T-helper 2 cell treated with Interferon-gamma antibody and Interleukin-4, amounts not matched to agents 5 μg/mL and 100 μg/mL, for 36 hours (primary cell): ENCODE data around the gene FHL3.
A peak's percentile ranks its signal among the peaks of the same experiment; 100 is the strongest.

Experiments
- DNase-seq: peaks from one replicate; pipeline ENCODE4 v3.0.0; 2021; ENCODE audit warnings: low spot score
- H3K27ac Mint-ChIP-seq: one replicate; pipeline ENCODE4 v1.8.0; 2021; ENCODE audit warnings: mild to moderate bottlenecking, mixed read lengths
- H3K27me3 Mint-ChIP-seq: one replicate; pipeline ENCODE4 v1.8.0; 2021; ENCODE audit warnings: low read depth, mixed read lengths
- H3K36me3 Mint-ChIP-seq: one replicate; pipeline ENCODE4 v1.8.0; 2021; ENCODE audit warnings: low read depth, mixed read lengths
- H3K4me1 Mint-ChIP-seq: one replicate; pipeline ENCODE4 v1.8.0; 2021; ENCODE audit warnings: low read depth, mixed read lengths
- H3K4me3 Mint-ChIP-seq: one replicate; pipeline ENCODE4 v1.8.0; 2022; ENCODE audit warnings: mild to moderate bottlenecking, moderate library complexity, mixed read lengths
- H3K9me3 Mint-ChIP-seq: one replicate; pipeline ENCODE4 v1.8.0; 2021; ENCODE audit warnings: mixed read lengths

FHL3 gene

GRCh38 chr1:38005195-38006007 lies at the start of gene FHL3:
Gene FHL3, minus strand, starts transcription at chr1:38005514. Its CDS starts 6,102 bp downstream, at chr1:37999412.
- H3K4me3 Mint-ChIP-seq = peak within 1 kb of the TSS; percentile 86
- peaks cover 44% of the 10 kb centered on the region for H3K4me1 Mint-ChIP-seq
- peak within 1 kb of the TSS; percentile 81 for H3K27ac Mint-ChIP-seq
- peak; percentile 66 for DNase-seq
- H3K36me3 Mint-ChIP-seq = no peaks in the 10 kb centered on the region
- H3K27me3 Mint-ChIP-seq = no peaks in the 10 kb centered on the region
- no peaks in the 10 kb centered on the region for H3K9me3 Mint-ChIP-seq

- H3K36me3 Mint-ChIP-seq = no peaks in the 10 kb centered on the region
- peaks cover 7% of the 10 kb centered on the region for H3K4me1 Mint-ChIP-seq
- H3K4me3 Mint-ChIP-seq = no peak overlapping the region
- no peak overlapping the region for H3K27ac Mint-ChIP-seq
- peaks cover 6% of the 10 kb centered on the region for H3K27me3 Mint-ChIP-seq
- no peaks in the 10 kb centered on the region for H3K9me3 Mint-ChIP-seq
- DNase-seq = no peak
Observed at GRCh38 chr1:38053416-38054091, 48.2 kb upstream of the FHL3 start.

DNA sequence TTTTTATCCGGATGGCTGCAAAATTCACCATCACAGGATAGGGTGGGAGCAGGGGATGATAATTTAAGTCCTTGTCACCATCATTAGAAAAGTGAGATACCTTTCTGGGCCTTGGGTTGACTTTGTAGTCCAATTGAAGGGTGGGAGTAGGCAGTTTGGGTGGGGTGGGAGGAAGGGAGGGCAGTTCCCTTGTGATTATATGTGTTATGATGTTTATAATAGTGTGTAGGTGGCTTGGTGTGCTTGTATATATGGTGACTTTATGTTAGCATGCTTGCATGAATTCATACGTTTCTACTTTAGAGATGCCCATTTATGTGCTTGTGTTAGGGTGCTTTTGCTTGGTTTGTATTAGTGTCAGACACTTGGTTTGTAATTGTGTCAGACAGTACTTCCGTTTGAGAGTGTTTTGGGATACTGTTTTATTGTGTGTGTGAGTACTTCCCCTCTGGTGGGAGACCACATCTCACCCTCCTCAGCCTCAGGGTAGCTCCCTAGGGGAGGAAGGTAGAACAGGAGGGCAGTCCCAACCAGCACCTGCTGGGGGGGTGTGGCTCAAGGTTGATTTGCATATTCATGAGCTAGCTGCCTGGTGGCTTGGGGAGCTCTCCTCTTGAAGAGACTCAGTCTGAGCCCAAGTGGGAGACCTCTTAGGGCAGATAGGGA lies 47.6 kb upstream of the FHL3 start:
- no peak overlapping the region for H3K27ac Mint-ChIP-seq
- H3K4me3 Mint-ChIP-seq = no peak overlapping the region
- peaks cover 13% of the 10 kb centered on the region for H3K27me3 Mint-ChIP-seq
- no peaks in the 10 kb centered on the region for H3K9me3 Mint-ChIP-seq
- H3K36me3 Mint-ChIP-seq = no peaks in the 10 kb centered on the region
- peaks cover 3% of the 10 kb centered on the region for H3K4me1 Mint-ChIP-seq
- no peak for DNase-seq

GRCh38 chr1:38051079-38051543 lies 45.8 kb upstream of the FHL3 start:
- Mint-ChIP-seq H3K36me3 (no peaks in the 10 kb centered on the region), H3K9me3 (no peaks in the 10 kb centered on the region), H3K4me3 (no peak overlapping the region), H3K4me1 (peaks cover 3% of the 10 kb centered on the region), H3K27me3 (peaks cover 19% of the 10 kb centered on the region), H3K27ac (no peak overlapping the region)
- DNase-seq = no peak

DNA sequence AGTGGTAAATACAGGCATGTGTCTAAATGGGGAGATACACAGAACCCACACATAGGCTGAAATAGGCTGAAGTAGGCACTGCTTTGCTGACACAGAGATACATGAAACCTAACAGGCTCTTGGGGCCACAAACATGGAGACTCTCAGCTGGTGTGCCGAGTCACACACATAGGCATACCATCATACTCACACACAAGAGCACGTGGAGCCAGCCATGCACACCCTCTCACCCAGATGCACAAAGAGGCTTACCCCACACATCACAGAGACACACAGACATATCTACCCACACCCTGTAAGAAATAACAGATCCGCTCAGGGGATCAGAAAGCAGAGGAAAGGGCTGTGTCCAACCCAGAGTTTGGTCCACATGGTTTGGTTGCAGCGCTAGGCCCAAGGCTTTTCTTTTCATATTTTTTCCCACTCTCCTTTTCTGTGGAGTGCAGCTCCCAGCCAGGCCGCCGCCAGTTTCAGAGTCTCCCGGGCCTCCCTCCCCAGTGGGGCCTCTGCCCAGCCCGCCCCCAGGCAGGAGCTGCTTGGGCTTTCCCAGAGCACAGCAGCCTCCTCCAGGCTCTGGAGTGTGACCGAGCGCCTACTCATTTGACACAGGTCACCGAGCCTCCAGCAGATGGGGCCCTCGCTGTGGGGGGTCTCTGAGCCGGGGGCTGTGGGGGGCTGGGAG lies 45.2 kb upstream of the FHL3 start:
- H3K27ac Mint-ChIP-seq = no peak overlapping the region
- no peaks in the 10 kb centered on the region for H3K9me3 Mint-ChIP-seq
- H3K4me1 Mint-ChIP-seq = peaks cover 3% of the 10 kb centered on the region
- no peak for DNase-seq
- H3K36me3 Mint-ChIP-seq = no peaks in the 10 kb centered on the region
- H3K27me3 Mint-ChIP-seq = peaks cover 21% of the 10 kb centered on the region
- H3K4me3 Mint-ChIP-seq = no peak overlapping the region

DNA sequence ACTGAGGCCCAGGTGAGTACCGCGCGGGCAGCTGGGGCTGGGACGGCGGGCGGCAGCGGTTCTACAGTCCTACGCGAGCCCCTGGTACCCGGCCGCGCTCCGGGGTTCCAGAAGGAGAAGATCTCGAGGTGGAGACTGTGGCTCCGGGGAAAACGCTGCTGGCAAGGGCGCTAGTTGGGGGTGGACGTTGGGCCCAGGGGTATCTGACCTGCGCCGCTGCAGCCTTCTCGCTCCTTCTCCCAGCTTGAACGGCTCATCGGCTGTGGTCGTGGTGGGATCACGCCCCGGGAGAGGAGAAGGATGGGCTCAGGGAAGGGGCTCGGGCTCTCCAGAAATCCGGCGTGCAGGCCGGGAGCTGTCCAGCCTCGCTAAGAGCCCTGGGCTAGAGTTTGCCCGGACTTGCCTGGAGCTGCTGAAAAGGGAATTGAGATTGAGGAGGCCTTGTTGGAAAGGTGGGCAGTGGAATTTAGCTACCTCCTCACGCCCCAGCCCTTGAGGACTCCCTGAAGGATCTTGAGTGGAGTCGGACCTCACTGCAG lies 42.4 kb upstream of the FHL3 start:
- DNase-seq = no peak

GRCh38 chr1:38046884-38047602 lies 41.7 kb upstream of the FHL3 start:
- Mint-ChIP-seq H3K9me3 (no peaks in the 10 kb centered on the region), H3K4me3 (peak overlapping the region; percentile 67), H3K36me3 (no peaks in the 10 kb centered on the region), H3K27me3 (peaks cover 44% of the 10 kb centered on the region), H3K27ac (peak overlapping the region; percentile 36), H3K4me1 (peaks cover 4% of the 10 kb centered on the region)
- DNase-seq = peak; percentile 68

More for the DNA sequence above, 42.4 kb upstream of the FHL3 start:
- H3K27me3 Mint-ChIP-seq = peaks cover 39% of the 10 kb centered on the region
- H3K27ac Mint-ChIP-seq = peak overlapping the region; percentile 36
- peak overlapping the region; percentile 67 for H3K4me3 Mint-ChIP-seq
- H3K9me3 Mint-ChIP-seq = no peaks in the 10 kb centered on the region
- H3K4me1 Mint-ChIP-seq = peaks cover 7% of the 10 kb centered on the region
- H3K36me3 Mint-ChIP-seq = no peaks in the 10 kb centered on the region

GRCh38 chr1:38046333-38046883 lies 41.1 kb upstream of the FHL3 start, which contains the start of gene POU3F1:
Gene POU3F1, minus strand, starts transcription at chr1:38046793. Its CDS starts 50 bp downstream, at chr1:38046743.
- Mint-ChIP-seq H3K36me3 (no peaks in the 10 kb centered on the region), H3K27me3 (peaks cover 49% of the 10 kb centered on the region), H3K9me3 (no peaks in the 10 kb centered on the region), H3K27ac (peak within 1 kb of the TSS; percentile 36), H3K4me1 (peaks cover 4% of the 10 kb centered on the region), H3K4me3 (peak within 1 kb of the TSS; percentile 67)
- no peak for DNase-seq

DNA sequence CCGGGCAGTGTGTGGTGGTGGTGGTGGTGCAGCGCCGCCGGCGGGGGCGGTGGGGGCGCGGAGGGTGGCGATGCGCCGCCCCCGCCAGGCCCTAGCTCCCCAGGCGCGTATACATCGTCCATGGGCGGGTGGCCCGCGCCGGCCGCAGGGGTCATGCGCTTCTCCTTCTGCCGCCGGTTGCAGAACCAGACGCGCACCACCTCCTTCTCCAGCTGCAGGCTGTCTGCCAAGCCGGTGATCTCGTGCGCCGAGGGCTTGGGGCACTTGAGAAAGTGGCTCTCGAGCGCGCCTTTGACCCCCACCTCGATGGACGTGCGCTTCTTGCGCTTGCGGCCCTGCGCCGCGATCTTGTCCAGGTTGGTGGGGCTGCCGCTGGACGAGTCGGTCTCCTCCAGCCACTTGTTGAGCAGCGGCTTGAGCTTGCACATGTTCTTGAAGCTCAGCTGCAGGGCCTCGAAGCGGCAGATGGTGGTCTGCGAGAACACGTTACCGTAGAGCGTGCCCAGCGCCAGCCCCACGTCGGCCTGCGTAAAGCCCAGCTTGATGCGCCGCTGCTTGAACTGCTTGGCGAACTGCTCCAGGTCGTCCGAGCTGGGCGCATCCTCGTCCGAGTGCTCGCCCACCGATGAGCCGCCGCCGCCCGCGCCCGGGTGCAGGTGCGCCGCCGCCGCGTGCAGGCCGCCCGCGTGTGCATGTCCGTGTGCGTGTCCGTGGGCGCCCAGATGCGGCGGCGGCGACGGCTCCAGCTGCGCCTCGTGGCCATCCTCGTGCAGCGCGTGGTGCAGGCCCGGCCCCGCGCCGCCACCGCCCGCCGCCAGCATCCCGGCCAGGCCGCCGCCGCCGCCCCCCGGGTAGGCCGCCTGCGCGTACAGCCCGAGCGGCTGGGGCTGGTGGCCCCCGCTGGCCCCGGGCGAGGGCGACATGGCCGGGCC lies 40.4 kb upstream of the FHL3 start:
- no peak for DNase-seq
- H3K4me3 Mint-ChIP-seq = peak overlapping the region; percentile 24
- H3K27me3 Mint-ChIP-seq = peaks cover 52% of the 10 kb centered on the region
- H3K4me1 Mint-ChIP-seq = peaks cover 4% of the 10 kb centered on the region
- H3K9me3 Mint-ChIP-seq = no peaks in the 10 kb centered on the region
- no peaks in the 10 kb centered on the region for H3K36me3 Mint-ChIP-seq
- no peak overlapping the region for H3K27ac Mint-ChIP-seq

- no peak for DNase-seq
- no peaks in the 10 kb centered on the region for H3K36me3 Mint-ChIP-seq
- peak overlapping the region; percentile 67 for H3K4me3 Mint-ChIP-seq
- peak overlapping the region; percentile 55 for H3K27ac Mint-ChIP-seq
- peaks cover 4% of the 10 kb centered on the region for H3K4me1 Mint-ChIP-seq
- H3K9me3 Mint-ChIP-seq = no peaks in the 10 kb centered on the region
- H3K27me3 Mint-ChIP-seq = peaks cover 55% of the 10 kb centered on the region
Observed at GRCh38 chr1:38044221-38045215, 39.2 kb upstream of the FHL3 start.
